Activated CD4-positive, alpha-beta T cell treated with anti-CD3 and anti-CD28 coated beads, Interleukin-2, amount 50 U/mL, for 4 hours (primary cell): ENCODE measurements around the gene BPIFB2.

Experiments used
- DNase-seq, 2 experiments: peaks; one replicate each; pipeline ENCODE4 v3.0.0-alpha.2; 2020

BPIFB2 gene

GRCh38 chr20:33071198-33071597 lies 63.7 kb downstream of the BPIFB2 start:
- DNase-seq = no peak

DNA sequence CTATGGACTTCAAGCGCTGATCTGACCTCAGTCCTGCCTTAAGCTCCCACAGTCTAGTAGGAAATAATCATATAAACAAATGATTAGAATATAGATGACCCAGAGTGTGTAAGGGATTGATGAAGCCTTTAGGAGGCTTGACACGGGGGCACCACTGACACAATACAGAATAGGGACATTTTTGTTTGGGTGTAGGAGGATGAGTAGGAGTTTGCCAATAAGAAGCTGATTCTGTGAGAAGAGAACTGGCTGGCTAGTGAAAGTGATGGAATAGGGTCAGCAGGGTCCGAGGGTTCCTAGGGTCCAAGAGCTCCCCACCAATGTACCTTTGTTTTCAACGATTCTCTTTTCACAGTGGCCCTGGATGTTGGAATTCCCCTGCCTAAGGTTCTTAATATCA lies 64.9 kb downstream of the BPIFB2 start:
- no peak for DNase-seq

- no peak for DNase-seq
These were observed 65.3 kb downstream of the BPIFB2 start for GRCh38 chr20:33072813-33073212.
